Keratinocyte (primary cell): ENCODE results near the gene SLC44A1. TPM values are rescaled to one million over a fixed set of nuclear protein-coding genes. Genes with fewer than 3 reads are reported as not detected.

ENCODE experiments used
- DNase-seq: peaks from one replicate; pipeline ENCODE4 v3.0.0-alpha.2; 2011; ENCODE audit warnings: low read depth, missing footprints, low spot score
- FAIRE-seq: peaks from 2 replicates; lab custom pipeline; 2011; peaks lifted over from hg19 to GRCh38; lab: Jason Lieb, UNC
- H2AFZ ChIP-seq: 2 replicates; pipeline ENCODE4 v1.6.0; 2012; ENCODE audit warnings: low read length, control low read depth, inconsistent platforms; ENCODE audit not compliant: control insufficient read depth
- H3K27ac ChIP-seq: 2 replicates; pipeline ENCODE4 v1.5.1; 2011; ENCODE audit warnings: low read length; ENCODE audit not compliant: control insufficient read depth, insufficient read depth
- H3K27me3 ChIP-seq: 3 replicates; pipeline ENCODE4 v1.6.0; 2011; ENCODE audit warnings: low read length; ENCODE audit not compliant: control insufficient read depth, insufficient read depth; ENCODE audit errors: extremely low read depth
- H3K36me3 ChIP-seq, 2 experiments: 2 replicates in 1 of 2; 3 replicates in 1 of 2; pipeline ENCODE4 v1.5.1; 2011; ENCODE audit warnings: low read length in 2 of 2, mild to moderate bottlenecking in 1 of 2; ENCODE audit not compliant: control insufficient read depth in 2 of 2, insufficient read depth in 2 of 2; ENCODE audit errors: extremely low read depth in 1 of 2
- H3K4me1 ChIP-seq: 3 replicates; pipeline ENCODE4 v1.5.1; 2011; ENCODE audit warnings: low read length; ENCODE audit not compliant: control insufficient read depth, insufficient read depth; ENCODE audit errors: extremely low read depth
- H3K4me2 ChIP-seq: 3 replicates; pipeline ENCODE4 v1.6.0; 2011; ENCODE audit warnings: low read depth, low read length; ENCODE audit not compliant: control insufficient read depth, insufficient read depth; ENCODE audit errors: extremely low read depth
- H3K4me3 ChIP-seq, 3 experiments: fragments of 200-600 bp in 1 of 3; sonication (generic) in 1 of 3; 2 replicates in 2 of 3; 3 replicates in 1 of 3; pipeline ENCODE4 v1.5.1; 2011 to 2016; ENCODE audit warnings: low read length in 3 of 3, mild to moderate bottlenecking in 3 of 3, control low read depth in 2 of 3, inconsistent platforms in 1 of 3, low read depth in 1 of 3, mixed read lengths in 1 of 3, mixed run types in 1 of 3, moderate library complexity in 1 of 3; ENCODE audit not compliant: control insufficient read depth in 2 of 3, insufficient read depth in 2 of 3; ENCODE audit errors: extremely low read depth in 1 of 3
- H3K79me2 ChIP-seq: 2 replicates; pipeline ENCODE4 v1.6.0; 2012; ENCODE audit warnings: low read length; ENCODE audit not compliant: control insufficient read depth, insufficient read depth
- H3K9ac ChIP-seq: 3 replicates; pipeline ENCODE4 v1.6.0; 2011; ENCODE audit warnings: low read length; ENCODE audit not compliant: control insufficient read depth, insufficient read depth; ENCODE audit errors: extremely low read depth
- H3K9me1 ChIP-seq: 3 replicates; pipeline ENCODE4 v1.6.0; 2011; ENCODE audit warnings: low read length; ENCODE audit not compliant: control insufficient read depth, insufficient read depth; ENCODE audit errors: extremely low read depth
- H3K9me3 ChIP-seq: 2 replicates; pipeline ENCODE4 v1.5.1; 2012; ENCODE audit warnings: low read depth, low read length; ENCODE audit not compliant: control insufficient read depth
- H4K20me1 ChIP-seq: 3 replicates; pipeline ENCODE4 v1.6.0; 2011; ENCODE audit warnings: low read length; ENCODE audit not compliant: control insufficient read depth, insufficient read depth; ENCODE audit errors: extremely low read depth
- EZH2 ChIP-seq: IDR thresholded peaks from one replicate; pipeline ENCODE4 v1.6.1; 2012; ENCODE audit warnings: inconsistent platforms, mild to moderate bottlenecking, low read length, moderate library complexity
- dilution Hi-C: fragments of 300-500 bp; cut with MboI; formaldehyde crosslinking; loops from one replicate; pipeline ENCODE4 v1.7.0; 2020; ENCODE audit warnings: low sequenced_read_pairs; ENCODE audit not compliant: extremely low pct_ligation_motif_present
- polyA plus RNA-seq, 5 experiments: library from polyadenylated mRNA; depleted of rRNA in 3 of 5; stranded (reverse) in 3 of 5; stranded (forward) in 1 of 5; unstranded in 1 of 5; fragments of >200 nt; gene quantifications; 1 replicate in 1 of 5; 2 replicates in 3 of 5; 3 replicates in 1 of 5; pipeline versions ENCODE4 v1.2.1 to v1.2.3, GENCODE V29; 2011 to 2012; ENCODE audit warnings: missing spikeins in 2 of 5, low read depth in 1 of 5, low replicate concordance in 1 of 5
- TF ChIP-seq, protein P1 (sequence below), 3 experiments: IDR thresholded peaks in 1 of 3; conservative IDR thresholded peaks in 1 of 3; optimal IDR thresholded peaks in 1 of 3; 2 replicates in 2 of 3; 3 replicates in 1 of 3; pipeline versions ENCODE3 to v1.5.1; 2011; ENCODE audit warnings: low read length in 3 of 3, mild to moderate bottlenecking in 3 of 3, moderate library complexity in 2 of 3, control low read depth in 1 of 3, inconsistent platforms in 1 of 3; ENCODE audit not compliant: insufficient read depth in 2 of 3; ENCODE audit errors: extremely low read depth in 1 of 3

The SLC44A1 gene
- polyA plus RNA-seq, 1 donor (not counting 4 experiments of a cell fraction or from before 2014, with no cell fraction given), result 22.9 TPM

DNA sequence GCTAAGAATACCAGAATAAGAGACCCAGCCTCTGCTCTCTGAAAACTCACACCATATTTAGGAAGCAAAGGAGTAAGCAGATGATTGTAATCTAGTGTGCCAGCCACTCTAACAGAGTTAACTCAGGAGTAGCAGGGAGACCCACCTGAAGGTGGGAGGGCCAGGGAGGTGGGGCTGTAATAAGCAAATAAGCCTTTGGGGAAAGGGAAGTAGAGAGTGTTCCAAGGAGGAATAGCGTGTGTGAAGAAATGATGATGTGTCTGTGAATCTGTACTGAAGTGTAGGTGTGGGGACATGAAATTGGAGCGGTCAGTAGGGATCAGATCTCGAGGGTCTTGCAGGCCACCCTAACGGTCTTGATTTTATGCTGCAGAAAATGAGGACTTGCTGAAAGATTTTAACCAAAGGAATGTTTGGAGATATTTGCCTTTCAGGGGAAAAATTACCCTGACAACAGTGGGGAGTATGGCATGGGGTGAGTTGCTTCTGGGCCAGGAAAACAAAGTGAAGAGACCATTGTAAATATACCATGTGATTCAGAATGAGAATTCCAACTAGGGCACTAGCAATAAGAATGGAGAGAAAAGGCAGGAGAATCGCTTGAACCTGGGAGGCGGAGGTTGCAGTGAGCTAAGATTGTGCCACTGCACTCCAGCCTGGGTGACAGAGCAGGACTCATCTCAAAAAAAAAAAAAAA lies 159.2 kb downstream of the SLC44A1 start:
- Histone ChIP-seq H3K36me3 (no peaks in the 10 kb centered on the region), H3K9me3 (no peaks in the 10 kb centered on the region), H3K27me3 (no peaks in the 10 kb centered on the region), H3K79me2 (no peaks in the 10 kb centered on the region), H3K4me2 (no peak overlapping the region), H3K9ac (no peak overlapping the region), H2AFZ (no peak overlapping the region), H4K20me1 (no peaks in the 10 kb centered on the region), H3K4me3 (no peak overlapping the region), H3K27ac (no peak overlapping the region), H3K4me1 (no peaks in the 10 kb centered on the region), H3K9me1 (no peaks in the 10 kb centered on the region)
- no peak for FAIRE-seq
- dilution Hi-C loops, result no loop called here
- no peak for TF ChIP-seq EZH2
- TF ChIP-seq, protein P1, sequence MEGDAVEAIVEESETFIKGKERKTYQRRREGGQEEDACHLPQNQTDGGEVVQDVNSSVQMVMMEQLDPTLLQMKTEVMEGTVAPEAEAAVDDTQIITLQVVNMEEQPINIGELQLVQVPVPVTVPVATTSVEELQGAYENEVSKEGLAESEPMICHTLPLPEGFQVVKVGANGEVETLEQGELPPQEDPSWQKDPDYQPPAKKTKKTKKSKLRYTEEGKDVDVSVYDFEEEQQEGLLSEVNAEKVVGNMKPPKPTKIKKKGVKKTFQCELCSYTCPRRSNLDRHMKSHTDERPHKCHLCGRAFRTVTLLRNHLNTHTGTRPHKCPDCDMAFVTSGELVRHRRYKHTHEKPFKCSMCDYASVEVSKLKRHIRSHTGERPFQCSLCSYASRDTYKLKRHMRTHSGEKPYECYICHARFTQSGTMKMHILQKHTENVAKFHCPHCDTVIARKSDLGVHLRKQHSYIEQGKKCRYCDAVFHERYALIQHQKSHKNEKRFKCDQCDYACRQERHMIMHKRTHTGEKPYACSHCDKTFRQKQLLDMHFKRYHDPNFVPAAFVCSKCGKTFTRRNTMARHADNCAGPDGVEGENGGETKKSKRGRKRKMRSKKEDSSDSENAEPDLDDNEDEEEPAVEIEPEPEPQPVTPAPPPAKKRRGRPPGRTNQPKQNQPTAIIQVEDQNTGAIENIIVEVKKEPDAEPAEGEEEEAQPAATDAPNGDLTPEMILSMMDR (optimal IDR thresholded peaks at IDR 0.05 in 1 of 3, IDR thresholded peaks at IDR 0.05 in 1 of 3, conservative IDR thresholded peaks at IDR 0.05 in 1 of 3; ENCODE audit: extremely low read depth in 1 of 3, insufficient read depth in 2 of 3, low read length in 3 of 3), result no peak
- DNase-seq, result no peak

DNA sequence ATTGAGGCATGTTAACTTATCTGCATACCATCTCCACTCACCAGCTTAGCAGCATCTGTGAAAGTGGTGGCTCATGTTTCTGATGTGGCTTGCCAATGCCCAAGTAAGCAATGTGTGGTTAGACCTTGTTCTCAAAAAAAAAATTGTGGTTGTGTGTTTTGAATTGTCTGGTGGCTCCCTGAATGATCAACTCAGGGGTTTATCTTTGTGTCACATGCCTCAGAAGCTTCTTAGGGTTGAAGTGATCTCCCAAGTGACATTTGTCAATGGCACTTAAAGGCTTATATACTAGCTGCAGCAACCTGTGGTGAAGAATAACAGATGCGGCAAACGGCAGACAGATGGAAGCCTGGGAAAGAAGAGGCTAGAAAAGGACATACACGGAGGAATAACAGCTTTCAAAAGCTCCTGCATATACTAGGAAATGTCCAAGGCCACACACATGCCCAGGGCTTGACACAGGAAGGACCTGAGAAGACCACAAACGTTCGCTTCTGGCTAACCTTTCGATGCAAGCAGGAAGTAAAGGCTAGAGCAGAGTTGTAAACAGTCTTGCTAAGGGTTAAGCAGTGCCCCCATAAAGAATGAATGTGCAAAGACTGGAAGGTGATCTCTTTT lies 161.2 kb downstream of the SLC44A1 start:
- Histone ChIP-seq H2AFZ (no peak overlapping the region), H3K36me3 (no peaks in the 10 kb centered on the region), H3K27me3 (no peaks in the 10 kb centered on the region), H3K27ac (no peak overlapping the region), H3K4me2 (no peak overlapping the region), H3K9me3 (no peaks in the 10 kb centered on the region), H3K4me1 (no peaks in the 10 kb centered on the region), H3K9ac (no peak overlapping the region), H4K20me1 (no peaks in the 10 kb centered on the region), H3K9me1 (no peaks in the 10 kb centered on the region), H3K79me2 (no peaks in the 10 kb centered on the region), H3K4me3 (no peak overlapping the region)
- dilution Hi-C loops, result no loop called here
- no peak for FAIRE-seq
- TF ChIP-seq, protein P1 (optimal IDR thresholded peaks at IDR 0.05 in 1 of 3, IDR thresholded peaks at IDR 0.05 in 1 of 3, conservative IDR thresholded peaks at IDR 0.05 in 1 of 3; ENCODE audit: extremely low read depth in 1 of 3, insufficient read depth in 2 of 3, low read length in 3 of 3), result no peak
- no peak for TF ChIP-seq EZH2
- no peak for DNase-seq
